OCI-LY3 (cell line): Measurements from ENCODE around the gene CPA4.
A peak's percentile ranks its signal among the peaks of the same experiment; 100 is the strongest.

Experiments used
- H2AFZ ChIP-seq: fragments of 200-600, 300-600 bp; shearing (Covaris generic); 2 replicates; pipeline ENCODE4 v1.6.0; 2014; ENCODE audit warnings: antibody characterized with exemption, low read depth, low read length
- H3K27ac ChIP-seq: fragments of 200-600, 300-600 bp; sonication (generic); 2 replicates; pipeline ENCODE4 v1.5.1; 2014; ENCODE audit warnings: mild to moderate bottlenecking, low read length, moderate library complexity, mixed read lengths
- H3K27me3 ChIP-seq: fragments of 200-600, 300-600 bp; sonication (generic); 2 replicates; pipeline ENCODE4 v1.6.1; 2014; ENCODE audit warnings: low read depth, low read length, mixed read lengths
- H3K36me3 ChIP-seq: fragments of 200-600, 300-600 bp; sonication (generic); replicated peaks from 2 replicates; pipeline ENCODE3; 2014; ENCODE audit warnings: low read depth, low read length, mixed read lengths
- H3K4me1 ChIP-seq: fragments of 300-600, 200-600 bp; sonication (generic); 2 replicates; pipeline ENCODE4 v1.6.1; 2014; ENCODE audit warnings: low read length, mixed read lengths
- H3K4me2 ChIP-seq: fragments of 200-600, 300-600 bp; sonication (generic); 2 replicates; pipeline ENCODE4 v1.6.1; 2014; ENCODE audit warnings: low read length, mixed read lengths
- H3K4me3 ChIP-seq: fragments of 300-600, 200-600 bp; sonication (generic); 2 replicates; pipeline ENCODE4 v1.5.1; 2014; ENCODE audit warnings: antibody characterized with exemption, mild to moderate bottlenecking, low read length, moderate library complexity
- H3K79me2 ChIP-seq: fragments of 300-600, 200-600 bp; shearing (Covaris generic); 2 replicates; pipeline ENCODE4 v1.6.1; 2014; ENCODE audit warnings: mild to moderate bottlenecking, low read length, mixed read lengths
- H3K9ac ChIP-seq: fragments of 300-600, 200-600 bp; shearing (Covaris generic); 2 replicates; pipeline ENCODE4 v1.6.0; 2014; ENCODE audit warnings: mild to moderate bottlenecking, low read length, moderate library complexity
- H3K9me3 ChIP-seq: fragments of 200-600, 300-600 bp; shearing (Covaris generic); 2 replicates; pipeline ENCODE4 v1.6.1; 2014; ENCODE audit warnings: low read length, mixed read lengths; ENCODE audit not compliant: insufficient read depth
- H4K20me1 ChIP-seq: fragments of 200-600, 300-600 bp; sonication (generic); 2 replicates; pipeline ENCODE4 v1.6.1; 2016; ENCODE audit warnings: low read length, mixed read lengths; ENCODE audit not compliant: insufficient read depth
- EZH2phosphoT487 ChIP-seq: fragments of 200-600 bp; shearing (Covaris generic); IDR thresholded peaks from 2 replicates; pipeline ENCODE4 v1.6.1; 2018; ENCODE audit warnings: antibody characterized with exemption, mixed run types, low read depth
- TF ChIP-seq, protein P1 (sequence below): fragments of 200-600, 300-600 bp; sonication (generic); IDR thresholded peaks from 2 replicates; pipeline ENCODE4 v1.5.1; 2014; ENCODE audit warnings: antibody characterized with exemption, low read length, low read depth

The CPA4 gene

DNA sequence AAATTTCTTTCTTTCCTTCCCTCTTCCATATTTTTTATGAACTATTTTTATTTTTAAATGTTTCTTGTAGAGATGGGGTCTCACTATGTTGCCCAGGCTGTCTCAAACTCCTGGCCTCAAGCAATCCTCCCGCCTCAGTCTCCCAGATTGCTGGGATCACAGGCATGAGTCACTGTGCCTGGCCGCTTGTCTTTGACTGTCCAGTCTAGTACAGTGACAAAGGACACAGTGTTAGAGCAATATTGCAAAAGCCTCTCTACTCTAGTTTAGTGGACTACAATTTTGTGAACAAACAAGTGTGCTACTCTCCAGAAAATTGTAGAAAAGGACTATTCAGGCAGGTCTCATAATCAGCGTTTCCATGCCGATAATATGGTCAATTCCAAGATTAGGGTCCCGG lies 11.0 kb downstream of the CPA4 start:
- Histone ChIP-seq H3K9me3 (no peaks in the 10 kb centered on the region), H3K27me3 (peaks cover 45% of the 10 kb centered on the region), H2AFZ (no peak overlapping the region)

DNA sequence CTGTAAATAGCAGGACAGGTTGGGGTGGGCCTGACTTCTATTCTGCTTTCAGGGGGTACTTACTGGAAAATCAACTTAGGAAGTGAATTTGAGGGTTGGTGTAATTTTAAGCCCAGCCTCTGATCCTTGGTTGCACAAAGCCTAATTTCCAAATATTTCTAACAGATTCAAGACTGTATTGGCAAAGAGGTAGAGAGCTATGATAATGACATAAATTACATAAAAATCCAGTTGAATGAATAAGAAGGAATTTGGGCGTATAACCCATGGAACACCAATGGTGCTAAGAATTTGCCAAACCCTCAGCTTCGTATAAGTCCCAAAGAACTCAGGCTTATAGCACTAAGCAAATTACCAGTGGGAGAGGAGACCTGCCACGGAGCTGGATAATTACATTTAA lies 11.9 kb downstream of the CPA4 start:
- TF ChIP-seq, protein P1, sequence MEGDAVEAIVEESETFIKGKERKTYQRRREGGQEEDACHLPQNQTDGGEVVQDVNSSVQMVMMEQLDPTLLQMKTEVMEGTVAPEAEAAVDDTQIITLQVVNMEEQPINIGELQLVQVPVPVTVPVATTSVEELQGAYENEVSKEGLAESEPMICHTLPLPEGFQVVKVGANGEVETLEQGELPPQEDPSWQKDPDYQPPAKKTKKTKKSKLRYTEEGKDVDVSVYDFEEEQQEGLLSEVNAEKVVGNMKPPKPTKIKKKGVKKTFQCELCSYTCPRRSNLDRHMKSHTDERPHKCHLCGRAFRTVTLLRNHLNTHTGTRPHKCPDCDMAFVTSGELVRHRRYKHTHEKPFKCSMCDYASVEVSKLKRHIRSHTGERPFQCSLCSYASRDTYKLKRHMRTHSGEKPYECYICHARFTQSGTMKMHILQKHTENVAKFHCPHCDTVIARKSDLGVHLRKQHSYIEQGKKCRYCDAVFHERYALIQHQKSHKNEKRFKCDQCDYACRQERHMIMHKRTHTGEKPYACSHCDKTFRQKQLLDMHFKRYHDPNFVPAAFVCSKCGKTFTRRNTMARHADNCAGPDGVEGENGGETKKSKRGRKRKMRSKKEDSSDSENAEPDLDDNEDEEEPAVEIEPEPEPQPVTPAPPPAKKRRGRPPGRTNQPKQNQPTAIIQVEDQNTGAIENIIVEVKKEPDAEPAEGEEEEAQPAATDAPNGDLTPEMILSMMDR = no peak
- no peak overlapping the region for H3K4me3 ChIP-seq

More for the DNA sequence above, 11.0 kb downstream of the CPA4 start:
- Histone ChIP-seq H3K4me1 (no peaks in the 10 kb centered on the region), H3K4me3 (no peak overlapping the region), H3K9ac (no peak overlapping the region), H3K36me3 (no peaks in the 10 kb centered on the region), H3K79me2 (no peaks in the 10 kb centered on the region), H4K20me1 (no peaks in the 10 kb centered on the region), H3K27ac (no peak overlapping the region), H3K4me2 (no peak overlapping the region)
- TF ChIP-seq, protein P1 = no peak
- no peak for TF ChIP-seq EZH2phosphoT487

DNA sequence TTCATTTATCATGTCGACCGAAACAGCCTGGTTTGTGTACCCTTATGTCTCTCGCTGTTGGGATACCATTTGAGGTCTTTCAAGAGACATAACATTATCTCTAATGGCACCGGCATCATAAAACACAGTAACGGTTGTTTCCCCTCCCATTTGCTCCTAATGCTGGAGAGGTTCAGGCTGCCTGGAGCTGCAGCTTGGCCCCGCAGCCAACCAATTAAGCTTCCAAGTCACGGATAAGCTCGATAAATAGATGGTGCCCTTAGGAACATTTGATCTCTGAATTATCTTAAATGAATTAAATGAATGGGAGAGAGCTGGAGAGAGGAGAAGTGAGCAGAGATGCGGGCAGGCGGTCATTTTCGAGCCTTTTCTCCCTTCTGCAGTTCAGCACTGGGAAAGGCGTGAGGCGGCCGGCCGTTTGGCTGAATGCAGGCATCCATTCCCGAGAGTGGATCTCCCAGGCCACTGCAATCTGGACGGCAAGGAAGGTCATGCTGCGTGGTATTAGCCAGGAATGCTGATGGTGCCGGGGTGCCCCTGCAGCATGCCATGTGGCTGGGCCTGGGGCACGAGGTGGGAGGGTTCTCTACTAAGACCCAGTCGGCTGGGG lies 12.6 kb downstream of the CPA4 start:
- no peak overlapping the region for H2AFZ ChIP-seq

More for the DNA sequence above, 11.9 kb downstream of the CPA4 start:
- H3K4me2 ChIP-seq = no peak overlapping the region
- no peaks in the 10 kb centered on the region for H3K9me3 ChIP-seq
- peaks cover 5% of the 10 kb centered on the region for H3K4me1 ChIP-seq
- H3K27me3 ChIP-seq = peaks cover 48% of the 10 kb centered on the region
- no peaks in the 10 kb centered on the region for H4K20me1 ChIP-seq
- H3K9ac ChIP-seq = no peak overlapping the region
- no peak overlapping the region for H3K27ac ChIP-seq
- H3K36me3 ChIP-seq = no peaks in the 10 kb centered on the region
- H3K79me2 ChIP-seq = no peaks in the 10 kb centered on the region
- H2AFZ ChIP-seq = no peak overlapping the region

DNA sequence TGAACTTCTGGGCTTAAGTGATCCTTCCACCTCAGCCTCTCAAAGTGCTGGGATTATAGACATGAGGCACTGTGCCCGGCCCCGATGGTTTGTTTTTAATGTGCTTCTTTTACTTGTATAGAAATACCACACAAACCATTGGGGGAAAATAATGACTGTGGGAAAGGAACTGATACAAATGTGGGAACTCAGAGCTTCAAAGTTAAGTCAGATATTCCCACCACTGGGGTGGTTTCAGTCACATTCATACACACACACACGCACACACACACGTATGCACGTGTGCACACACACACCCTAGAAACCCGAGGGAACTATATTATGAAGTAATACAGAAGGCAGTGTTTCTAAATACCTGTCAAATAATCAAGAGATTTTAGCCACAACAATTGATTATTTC lies 17.0 kb downstream of the CPA4 start:
- peaks cover 12% of the 10 kb centered on the region for H3K4me1 ChIP-seq
- H3K9me3 ChIP-seq = no peaks in the 10 kb centered on the region
- peak overlapping the region; percentile 31 for H3K4me2 ChIP-seq
- H3K27ac ChIP-seq = no peak overlapping the region
- H4K20me1 ChIP-seq = no peaks in the 10 kb centered on the region
- H3K27me3 ChIP-seq = peaks cover 35% of the 10 kb centered on the region
- no peaks in the 10 kb centered on the region for H3K79me2 ChIP-seq
- H2AFZ ChIP-seq = no peak overlapping the region
- H3K36me3 ChIP-seq = no peaks in the 10 kb centered on the region
- TF ChIP-seq, protein P1 = no peak
- TF ChIP-seq EZH2phosphoT487 = no peak
- H3K4me3 ChIP-seq = no peak overlapping the region
- no peak overlapping the region for H3K9ac ChIP-seq

More for the DNA sequence above, 12.6 kb downstream of the CPA4 start:
- TF ChIP-seq EZH2phosphoT487 = no peak
- TF ChIP-seq, protein P1 = no peak
- H3K4me2 ChIP-seq = no peak overlapping the region
- no peak overlapping the region for H3K4me3 ChIP-seq
- H3K36me3 ChIP-seq = no peaks in the 10 kb centered on the region
- no peaks in the 10 kb centered on the region for H3K9me3 ChIP-seq
- H3K4me1 ChIP-seq = peaks cover 12% of the 10 kb centered on the region
- peaks cover 48% of the 10 kb centered on the region for H3K27me3 ChIP-seq
- H3K27ac ChIP-seq = no peak overlapping the region
- H4K20me1 ChIP-seq = no peaks in the 10 kb centered on the region
- no peak overlapping the region for H3K9ac ChIP-seq
- H3K79me2 ChIP-seq = no peaks in the 10 kb centered on the region
